K562 (cell line): ENCODE data around the gene SEMA6D. TPM values are rescaled to one million over a fixed set of nuclear protein-coding genes. Genes with fewer than 3 reads are reported as not detected.

Source experiments
- ATAC-seq: fragments of 200-7000 bp; cut with Tn5 transposase; 3 replicates; pipeline ENCODE4 v1.9.1; 2020; ENCODE audit warnings: moderate library complexity
- BruUV-seq: library from RNA; stranded (reverse); fragments of 400-500 nt; replicated peaks from 2 replicates; lab custom pipeline; 2021; lab: Mats Ljungman, UMichigan
- CTCF ChIA-PET: fragments of 300-600 bp; formaldehyde crosslinking; extraction: SDS; loops from one replicate; lab custom pipeline; 2021; ENCODE audit warnings: low intra/inter-chr PET ratio; lab: Yijun Ruan, JAX
- POLR2A ChIA-PET: fragments of 300-600, 350-650 bp; sonication (Branson Sonifier 250); formaldehyde crosslinking; extraction: SDS; loops from one replicate; lab custom pipeline; 2021; ENCODE audit warnings: antibody characterized with exemption, inconsistent platforms; lab: Yijun Ruan, JAX
- DNase-seq, 4 experiments: peaks; one replicate each; pipeline versions ENCODE4 v3.0.0 to v3.0.0-alpha.2; 2011 to 2018; ENCODE audit warnings: low spot score in 3 of 4, mixed read lengths in 3 of 4; ENCODE audit errors: extremely low read depth in 1 of 4
- FAIRE-seq: peaks from 2 replicates; lab custom pipeline; 2011; peaks lifted over from hg19 to GRCh38; lab: Jason Lieb, UNC
- H2AFZ ChIP-seq: 2 replicates; pipeline ENCODE4 v1.6.0; 2011; ENCODE audit warnings: low read depth, low read length, control low read depth, inconsistent platforms
- H3K27ac ChIP-seq: fragments of 200-600 bp; 3 replicates; pipeline ENCODE4 v1.8.0; 2011; ENCODE audit warnings: low read depth, mild to moderate bottlenecking, control low read depth, inconsistent platforms, low read length, moderate library complexity, mixed read lengths; ENCODE audit errors: extremely low read depth
- H3K27me3 ChIP-seq, 2 experiments: fragments of 300-600 bp in 1 of 2; 2 replicates in 1 of 2; 3 replicates in 1 of 2; pipeline versions ENCODE4 v1.6.0 to v1.8.0; 2011; ENCODE audit warnings: inconsistent platforms in 2 of 2, low read length in 2 of 2, mild to moderate bottlenecking in 1 of 2, mixed read lengths in 1 of 2, moderate library complexity in 1 of 2; ENCODE audit not compliant: control insufficient read depth in 2 of 2, insufficient read depth in 2 of 2
- H3K36me3 ChIP-seq: fragments of 300-600 bp; 3 replicates; pipeline ENCODE4 v1.8.0; 2011; ENCODE audit warnings: mild to moderate bottlenecking, low read length, inconsistent platforms; ENCODE audit not compliant: control insufficient read depth, insufficient read depth
- H3K4me1 ChIP-seq, 2 experiments: fragments of 200-600 bp in 1 of 2; replicated peaks in 1 of 2; 2 replicates in 1 of 2; 3 replicates in 1 of 2; pipeline versions ENCODE4 v1.5.1 to v1.8.0; 2011; ENCODE audit warnings: inconsistent platforms in 2 of 2, low read length in 2 of 2, mild to moderate bottlenecking in 1 of 2, mixed read lengths in 1 of 2, moderate library complexity in 1 of 2; ENCODE audit not compliant: control insufficient read depth in 2 of 2, insufficient read depth in 2 of 2
- H3K4me2 ChIP-seq: 2 replicates; pipeline ENCODE4 v1.6.1; 2011; ENCODE audit warnings: low read length, control low read depth, inconsistent platforms, mixed read lengths; ENCODE audit not compliant: insufficient read depth
- H3K4me3 ChIP-seq: fragments of 200-600 bp; sonication (generic), shearing (Covaris generic); 2 replicates; pipeline ENCODE4 v1.5.1; 2016; ENCODE audit warnings: control low read depth, inconsistent platforms
- H3K79me2 ChIP-seq: fragments of 200-600 bp; 3 replicates; pipeline ENCODE4 v1.8.0; 2011; ENCODE audit warnings: low read length, inconsistent platforms; ENCODE audit not compliant: control insufficient read depth, insufficient read depth
- H3K9ac ChIP-seq, 2 experiments: 2 replicates each; pipeline versions ENCODE4 v1.6.0 to v1.6.1; 2011; ENCODE audit warnings: low read depth in 2 of 2, low read length in 2 of 2, control low read depth in 1 of 2, inconsistent platforms in 1 of 2, mild to moderate bottlenecking in 1 of 2, mixed read lengths in 1 of 2; ENCODE audit not compliant: insufficient read depth in 1 of 2
- H3K9me1 ChIP-seq: one replicate; pipeline ENCODE4 v1.6.0; 2011; ENCODE audit warnings: inconsistent platforms, mild to moderate bottlenecking, low read length, moderate library complexity; ENCODE audit not compliant: control insufficient read depth, insufficient read depth
- H3K9me3 ChIP-seq: replicated peaks from 2 replicates; pipeline ENCODE4 v1.5.1; 2011; ENCODE audit warnings: low read depth, low read length, inconsistent platforms; ENCODE audit not compliant: control insufficient read depth, insufficient read depth
- H4K20me1 ChIP-seq: replicated peaks from 2 replicates; pipeline ENCODE4 v1.6.1; 2011; ENCODE audit warnings: low read length, inconsistent platforms, mixed read lengths; ENCODE audit not compliant: control insufficient read depth, insufficient read depth
- ARID1B ChIP-seq: fragments of 450-650 bp; IDR thresholded peaks from 2 replicates; pipeline ENCODE4 v1.6.1; 2016; ENCODE audit warnings: antibody characterized with exemption, mild to moderate bottlenecking, inconsistent platforms
- ELK3 ChIP-seq: fragments of 450-650 bp; formaldehyde crosslinking; IDR thresholded peaks from 2 replicates; pipeline ENCODE4 v1.4.0; 2020; ENCODE audit warnings: mild to moderate bottlenecking
- FIP1L1 ChIP-seq: fragments of 200-400 bp; formaldehyde crosslinking; IDR thresholded peaks from 2 replicates; pipeline ENCODE4 v1.6.1; 2018; ENCODE audit warnings: mild to moderate bottlenecking, low read depth, low read length; ENCODE audit not compliant: poor library complexity, severe bottlenecking
- HNRNPL ChIP-seq: fragments of 200-400 bp; formaldehyde crosslinking; IDR thresholded peaks from 2 replicates; pipeline ENCODE4 v1.6.1; 2017; ENCODE audit warnings: low read depth, mild to moderate bottlenecking, low read length
- ILK ChIP-seq: fragments of 450-650 bp; IDR thresholded peaks from 2 replicates; pipeline ENCODE4 v1.6.1; 2016; ENCODE audit warnings: missing genetic modification characterization, low read depth, mild to moderate bottlenecking, missing compliant biosample characterization, moderate library complexity, borderline replicate concordance
- STAT5A ChIP-seq: IDR thresholded peaks from 2 replicates; pipeline ENCODE4 v1.6.1; 2012; ENCODE audit warnings: low read length, inconsistent platforms, borderline replicate concordance
- ZNF124 ChIP-seq: sonication (generic); formaldehyde crosslinking; IDR thresholded peaks from 2 replicates; pipeline ENCODE4 v1.8.1; 2022; ENCODE audit warnings: missing genetic modification reagents
- ZNF217 ChIP-seq: sonication (generic); formaldehyde crosslinking; IDR thresholded peaks from 2 replicates; pipeline ENCODE4 v1.8.0; 2022; ENCODE audit warnings: mild to moderate bottlenecking, missing genetic modification reagents
- WGBS: fragments of 100-300 bp; shearing (Covaris generic); methylation state at CpG from one replicate; pipeline ENCODE4 v1.1.6; 2016; ENCODE audit warnings: low coverage, mixed read lengths; ENCODE audit not compliant: insufficient coverage; ENCODE audit errors: missing lambda C conversion rate; 5-methylcytosine and 5-hydroxymethylcytosine counted together
- in situ Hi-C: fragments of 300-500 bp; cut with MboI; formaldehyde crosslinking; loops from 4 replicates; pipeline ENCODE4 v1.15.0; 2018; ENCODE audit warnings: inconsistent platforms, mixed read lengths
- intact Hi-C: fragments of 100-400 bp; cut with micrococcal nuclease; formaldehyde crosslinking; loops from 2 replicates; pipeline ENCODE4 v1.14.2; 2022
- polyA plus RNA-seq, 8 experiments: library from polyadenylated mRNA; depleted of rRNA in 4 of 8; stranded (reverse) in 5 of 8; unstranded in 3 of 8; fragments of >200 nt; fragmentation: Nextera tagmentation in 2 of 8; fragmentation: Illumina TruSeq in 1 of 8; extraction: Ambion mirVana in 2 of 8; extraction: Trizol in 1 of 8; gene quantifications; 2 replicates each; pipeline versions ENCODE4 v1.2.1 to v1.2.3, GENCODE V29; 2011 to 2014; ENCODE audit warnings: inconsistent platforms in 1 of 8, missing spikeins in 1 of 8
- total RNA-seq, 7 experiments: library from RNA; depleted of rRNA in 6 of 7; stranded (reverse); fragments of >200 nt in 6 of 7; fragmentation: Illumina TruSeq in 2 of 7; extraction: Trizol in 2 of 7; gene quantifications; 2 replicates each; pipeline versions ENCODE4 v1.2.1 to v1.2.3, GENCODE V29; 2011 to 2021; ENCODE audit warnings: low replicate concordance in 1 of 7

SEMA6D gene
- total and polyA plus RNA-seq, 9 of the 15 experiments (the other 6 are each of a cell fraction or from before 2014, with no cell fraction given) = not detected

GRCh38 chr15:47733085-47733484, 15.8 kb downstream of the SEMA6D start:
- Histone ChIP-seq H4K20me1 (no peaks in the 10 kb centered on the region), H3K9me1 (no peaks in the 10 kb centered on the region), H3K27ac (no peak overlapping the region), H3K9me3 (no peaks in the 10 kb centered on the region), H3K4me3 (no peak overlapping the region), H3K4me2 (no peak overlapping the region), H3K79me2 (no peaks in the 10 kb centered on the region), H3K36me3 (no peaks in the 10 kb centered on the region), H3K27me3 (no peaks in the 10 kb centered on the region), H2AFZ (no peak overlapping the region), H3K4me1 (no peaks in the 10 kb centered on the region), H3K9ac (no peak overlapping the region)
- in situ Hi-C loops = no loop called here
- TF ChIP-seq FIP1L1 (no peak), ILK (tag) (no peak), ZNF217 (CRISPR knock-in tag) (no peak), ARID1B (no peak), ZNF124 (CRISPR knock-in tag) (no peak), HNRNPL (no peak), STAT5A (no peak), ELK3 (CRISPR knock-in tag) (no peak)
- 0% methylated on average over 2 of the region's 2 CpGs for WGBS
- POLR2A ChIA-PET = no interaction called here
- DNase-seq = no peak
- no peak for FAIRE-seq
- CTCF ChIA-PET = no interaction called here
- no peak for ATAC-seq
- no TSS peak for BruUV-seq
- intact Hi-C loops = no loop called here
